Hepatocyte (in vitro differentiated cells): ENCODE data around the gene TMEM270.

ENCODE experiments used
- EZH2 ChIP-seq: fragments of 200-600 bp; sonication (generic); IDR thresholded peaks from 2 replicates; pipeline ENCODE4 v1.6.1; 2016; ENCODE audit warnings: antibody characterized with exemption, mild to moderate bottlenecking, borderline replicate concordance
- TF ChIP-seq, protein P1 (sequence below): fragments of 200-600 bp; sonication (generic); IDR thresholded peaks from 2 replicates; pipeline ENCODE4 v1.5.1; 2016; ENCODE audit warnings: antibody characterized with exemption, mild to moderate bottlenecking; ENCODE audit not compliant: poor library complexity

DNA sequence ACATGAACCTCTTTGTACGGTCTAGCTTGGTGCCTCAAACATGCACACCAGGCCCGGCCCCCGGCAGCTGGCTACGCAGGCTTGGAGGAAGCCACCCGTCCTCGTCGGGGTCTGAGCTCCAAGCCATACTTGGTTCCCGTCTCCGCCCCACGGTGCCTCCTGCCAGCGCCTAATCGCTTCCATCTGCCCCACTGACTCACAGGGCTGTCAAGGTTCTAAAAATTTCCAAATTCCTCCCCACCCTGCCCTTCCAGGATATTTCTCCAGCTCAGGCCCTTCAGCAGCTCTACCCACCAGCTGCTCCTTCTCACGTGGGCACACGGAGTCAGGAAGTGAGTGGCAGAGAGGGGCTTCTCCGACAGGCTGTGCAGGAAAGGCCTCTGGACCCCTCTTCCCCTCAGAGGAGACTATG lies 38.8 kb downstream of the TMEM270 start:
- TF ChIP-seq, protein P1, sequence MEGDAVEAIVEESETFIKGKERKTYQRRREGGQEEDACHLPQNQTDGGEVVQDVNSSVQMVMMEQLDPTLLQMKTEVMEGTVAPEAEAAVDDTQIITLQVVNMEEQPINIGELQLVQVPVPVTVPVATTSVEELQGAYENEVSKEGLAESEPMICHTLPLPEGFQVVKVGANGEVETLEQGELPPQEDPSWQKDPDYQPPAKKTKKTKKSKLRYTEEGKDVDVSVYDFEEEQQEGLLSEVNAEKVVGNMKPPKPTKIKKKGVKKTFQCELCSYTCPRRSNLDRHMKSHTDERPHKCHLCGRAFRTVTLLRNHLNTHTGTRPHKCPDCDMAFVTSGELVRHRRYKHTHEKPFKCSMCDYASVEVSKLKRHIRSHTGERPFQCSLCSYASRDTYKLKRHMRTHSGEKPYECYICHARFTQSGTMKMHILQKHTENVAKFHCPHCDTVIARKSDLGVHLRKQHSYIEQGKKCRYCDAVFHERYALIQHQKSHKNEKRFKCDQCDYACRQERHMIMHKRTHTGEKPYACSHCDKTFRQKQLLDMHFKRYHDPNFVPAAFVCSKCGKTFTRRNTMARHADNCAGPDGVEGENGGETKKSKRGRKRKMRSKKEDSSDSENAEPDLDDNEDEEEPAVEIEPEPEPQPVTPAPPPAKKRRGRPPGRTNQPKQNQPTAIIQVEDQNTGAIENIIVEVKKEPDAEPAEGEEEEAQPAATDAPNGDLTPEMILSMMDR, result no peak
- no peak for TF ChIP-seq EZH2
